A673 (cell line): ENCODE data around the gene MICALL2.

ENCODE experiments used
- EZH2 ChIP-seq: fragments of 200-600 bp; sonication (generic); IDR thresholded peaks from 2 replicates; pipeline ENCODE4 v1.6.1; 2017; ENCODE audit warnings: borderline replicate concordance, low read depth, mild to moderate bottlenecking, mixed read lengths, antibody characterized with exemption, low read length; ENCODE audit not compliant: poor library complexity, severe bottlenecking
- TF ChIP-seq, protein P1 (sequence below): fragments of 300-800, 200-600 bp; sonication (generic); conservative IDR thresholded peaks from 2 replicates; pipeline ENCODE4 v1.5.1; 2017; ENCODE audit warnings: low read depth, mild to moderate bottlenecking, antibody characterized with exemption, low read length, moderate library complexity, mixed read lengths

DNA sequence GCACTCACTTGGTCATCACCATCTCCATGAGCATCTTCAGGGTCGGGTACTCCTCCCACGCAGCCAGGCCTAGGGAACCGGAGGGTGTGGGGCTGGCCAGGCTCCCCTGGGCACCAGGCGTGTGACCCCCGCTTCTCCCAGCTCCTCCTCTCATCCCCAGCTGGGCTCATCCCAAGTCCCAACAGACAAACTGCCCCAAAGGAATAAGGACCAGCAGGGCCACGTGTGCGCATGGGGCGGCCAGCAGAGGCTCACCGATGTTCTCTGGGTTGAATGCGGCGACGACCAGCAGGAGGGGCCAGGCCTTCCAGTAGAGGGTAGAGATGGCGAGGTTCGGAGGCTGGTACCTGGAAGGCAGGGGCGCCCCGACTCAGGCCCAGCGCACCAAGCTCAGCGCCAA lies 30.1 kb upstream of the MICALL2 start:
- TF ChIP-seq, protein P1, sequence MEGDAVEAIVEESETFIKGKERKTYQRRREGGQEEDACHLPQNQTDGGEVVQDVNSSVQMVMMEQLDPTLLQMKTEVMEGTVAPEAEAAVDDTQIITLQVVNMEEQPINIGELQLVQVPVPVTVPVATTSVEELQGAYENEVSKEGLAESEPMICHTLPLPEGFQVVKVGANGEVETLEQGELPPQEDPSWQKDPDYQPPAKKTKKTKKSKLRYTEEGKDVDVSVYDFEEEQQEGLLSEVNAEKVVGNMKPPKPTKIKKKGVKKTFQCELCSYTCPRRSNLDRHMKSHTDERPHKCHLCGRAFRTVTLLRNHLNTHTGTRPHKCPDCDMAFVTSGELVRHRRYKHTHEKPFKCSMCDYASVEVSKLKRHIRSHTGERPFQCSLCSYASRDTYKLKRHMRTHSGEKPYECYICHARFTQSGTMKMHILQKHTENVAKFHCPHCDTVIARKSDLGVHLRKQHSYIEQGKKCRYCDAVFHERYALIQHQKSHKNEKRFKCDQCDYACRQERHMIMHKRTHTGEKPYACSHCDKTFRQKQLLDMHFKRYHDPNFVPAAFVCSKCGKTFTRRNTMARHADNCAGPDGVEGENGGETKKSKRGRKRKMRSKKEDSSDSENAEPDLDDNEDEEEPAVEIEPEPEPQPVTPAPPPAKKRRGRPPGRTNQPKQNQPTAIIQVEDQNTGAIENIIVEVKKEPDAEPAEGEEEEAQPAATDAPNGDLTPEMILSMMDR: no peak
- no peak for TF ChIP-seq EZH2
